HUES64 (cell line): ENCODE results near the gene SMIM22.

Source experiments
- H3K27ac ChIP-seq: 2 replicates; pipeline ENCODE4 v1.7.0; 2013; ENCODE audit warnings: low read depth, low read length, inconsistent platforms
- H3K27me3 ChIP-seq: 2 replicates; pipeline ENCODE4 v1.6.1; 2013; ENCODE audit warnings: mild to moderate bottlenecking, low read length; ENCODE audit not compliant: insufficient read depth
- H3K36me3 ChIP-seq: 2 replicates; pipeline ENCODE4 v1.6.1; 2013; ENCODE audit warnings: mild to moderate bottlenecking, low read length; ENCODE audit not compliant: insufficient read depth
- H3K4me1 ChIP-seq: 2 replicates; pipeline ENCODE4 v1.6.1; 2013; ENCODE audit warnings: mild to moderate bottlenecking, low read length, moderate library complexity; ENCODE audit not compliant: insufficient read depth
- H3K4me3 ChIP-seq: 2 replicates; pipeline ENCODE4 v1.5.1; 2013; ENCODE audit warnings: mild to moderate bottlenecking, low read length, moderate library complexity
- H3K9ac ChIP-seq: 2 replicates; pipeline ENCODE4 v1.6.1; 2013; ENCODE audit warnings: mild to moderate bottlenecking, low read depth, low read length
- H3K9me3 ChIP-seq: 2 replicates; pipeline ENCODE4 v1.6.1; 2013; ENCODE audit warnings: low read depth, low read length; ENCODE audit not compliant: insufficient read depth
- WGBS: fragments of 150-250, 120-280 bp; methylation state at CpG from one replicate; pipeline ENCODE4 v1.1.7; 2013; ENCODE audit warnings: missing lambda C conversion rate; 5-methylcytosine and 5-hydroxymethylcytosine counted together

SMIM22 gene

DNA sequence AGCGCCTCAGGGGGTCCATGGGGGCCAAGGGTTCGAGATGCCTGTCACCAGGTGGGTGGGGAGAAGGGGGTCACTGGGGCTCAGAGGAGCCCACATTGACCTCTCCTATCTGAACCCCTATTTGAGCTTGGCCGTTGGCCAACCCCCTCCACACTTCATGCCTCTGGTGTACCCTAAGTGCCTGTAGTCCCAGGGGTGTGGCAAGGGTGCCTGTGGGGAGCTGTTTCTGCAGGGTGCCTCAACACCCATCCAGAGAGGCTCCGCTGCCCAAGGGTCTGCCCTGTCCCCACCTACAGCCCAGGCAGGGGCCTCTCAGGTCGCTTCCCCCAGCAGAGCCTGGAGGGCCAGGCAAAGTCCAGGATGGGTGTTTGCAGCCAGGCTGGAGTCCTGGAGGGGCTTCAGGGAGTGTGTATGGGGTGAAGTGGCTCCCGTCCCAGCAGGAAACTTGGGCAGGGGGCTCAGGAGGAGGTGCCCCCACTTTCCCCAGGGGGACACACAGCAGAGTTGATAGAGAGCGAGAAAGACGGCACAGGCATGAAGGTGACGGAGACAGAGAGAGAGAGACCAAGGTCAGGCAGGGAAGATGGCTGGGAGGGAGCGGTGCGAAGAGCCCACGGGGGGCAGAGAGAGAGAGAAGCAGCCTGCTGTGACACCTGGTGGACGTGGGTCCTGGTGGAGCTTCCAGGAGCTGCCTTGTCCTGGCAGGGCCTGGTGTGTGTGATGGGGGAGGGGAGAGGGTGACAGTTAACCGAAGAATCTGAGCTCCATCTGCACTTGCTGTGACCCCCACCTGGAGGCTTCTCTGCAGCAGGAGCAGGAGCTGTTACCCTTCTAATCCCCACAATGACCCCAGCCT is 7.3 kb upstream of the SMIM22 start, which contains the start of gene SEPTIN12:
TSS of gene SEPTIN12 (minus strand) at position 719 of the 856 bp plus-strand sequence. CDS start at position 19, 700 bp downstream.
- H3K4me1 ChIP-seq: peaks cover 8% of the 10 kb centered on the region
- H3K27ac ChIP-seq: no peak within 1 kb of the TSS
- no peak within 1 kb of the TSS for H3K4me3 ChIP-seq
- H3K27me3 ChIP-seq: no peaks in the 10 kb centered on the region
- WGBS: 71% methylated on average over 13 of the region's 14 CpGs
- no peaks in the 10 kb centered on the region for H3K9me3 ChIP-seq
- H3K9ac ChIP-seq: no peak within 1 kb of the TSS
- H3K36me3 ChIP-seq: no peaks in the 10 kb centered on the region

DNA sequence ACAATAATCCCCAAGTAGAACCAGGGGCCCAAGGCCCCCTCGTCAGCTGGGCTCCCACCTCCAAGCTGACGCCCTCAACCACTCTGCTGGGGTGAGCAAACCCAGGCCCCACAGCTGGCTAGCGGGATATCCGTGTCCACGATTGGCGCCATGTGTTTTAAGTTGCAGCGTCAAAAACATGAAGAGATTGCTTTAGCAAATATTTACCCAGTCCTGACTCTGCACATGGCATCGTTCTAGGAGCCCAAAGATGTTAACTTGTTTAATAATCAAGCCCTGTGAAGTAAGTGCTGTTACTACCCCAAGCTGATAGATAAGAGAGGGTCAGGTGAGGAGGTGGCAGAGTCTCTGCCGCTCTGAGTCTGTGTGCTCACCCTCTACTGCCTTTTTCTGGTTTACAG is 6.7 kb upstream of the SMIM22 start:
- H3K27me3 ChIP-seq: no peaks in the 10 kb centered on the region
- H3K36me3 ChIP-seq: no peaks in the 10 kb centered on the region
- no peaks in the 10 kb centered on the region for H3K9me3 ChIP-seq
- H3K27ac ChIP-seq: no peak overlapping the region
- no peak overlapping the region for H3K4me3 ChIP-seq
- WGBS: 84% methylated on average over 9 of the region's 9 CpGs
- peaks cover 8% of the 10 kb centered on the region for H3K4me1 ChIP-seq
- no peak overlapping the region for H3K9ac ChIP-seq

- H3K9me3 ChIP-seq: no peaks in the 10 kb centered on the region
- H3K27me3 ChIP-seq: no peaks in the 10 kb centered on the region
- no peaks in the 10 kb centered on the region for H3K36me3 ChIP-seq
- no peak overlapping the region for H3K9ac ChIP-seq
- no peak overlapping the region for H3K27ac ChIP-seq
- no peak overlapping the region for H3K4me3 ChIP-seq
- H3K4me1 ChIP-seq: peaks cover 8% of the 10 kb centered on the region
- 92% methylated on average over 7 of the region's 7 CpGs for WGBS
Observed at GRCh38 chr16:4788910-4789309, 6.3 kb upstream of the SMIM22 start.

- Histone ChIP-seq H3K4me1 (peaks cover 8% of the 10 kb centered on the region), H3K4me3 (no peak overlapping the region), H3K27me3 (no peaks in the 10 kb centered on the region), H3K27ac (no peak overlapping the region), H3K36me3 (no peaks in the 10 kb centered on the region), H3K9ac (no peak overlapping the region), H3K9me3 (no peaks in the 10 kb centered on the region)
- 91% methylated on average over 10 of the region's 10 CpGs for WGBS
Observed at GRCh38 chr16:4790261-4790660, 4.9 kb upstream of the SMIM22 start.

DNA sequence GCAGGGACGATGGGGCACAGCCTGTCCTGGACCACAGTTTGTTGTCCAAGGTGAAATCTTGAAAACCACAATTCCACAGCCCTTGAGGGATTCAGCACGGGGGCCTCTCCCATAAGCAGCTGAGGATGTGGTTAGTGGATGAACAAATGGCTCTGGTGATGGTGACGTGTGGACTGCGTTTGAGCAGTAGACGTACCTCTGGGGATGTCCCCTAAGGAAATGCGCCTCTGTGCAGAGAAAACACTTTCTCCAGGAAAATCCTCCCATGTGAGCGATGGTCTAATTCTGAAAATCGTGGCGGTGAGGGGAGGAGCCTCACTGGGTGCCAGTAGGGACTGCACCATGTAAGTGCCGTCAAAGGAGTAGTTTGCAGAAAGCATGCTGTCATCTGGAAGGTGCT is 4.3 kb upstream of the SMIM22 start:
- Histone ChIP-seq H3K4me3 (no peak overlapping the region), H3K36me3 (no peaks in the 10 kb centered on the region)

DNA sequence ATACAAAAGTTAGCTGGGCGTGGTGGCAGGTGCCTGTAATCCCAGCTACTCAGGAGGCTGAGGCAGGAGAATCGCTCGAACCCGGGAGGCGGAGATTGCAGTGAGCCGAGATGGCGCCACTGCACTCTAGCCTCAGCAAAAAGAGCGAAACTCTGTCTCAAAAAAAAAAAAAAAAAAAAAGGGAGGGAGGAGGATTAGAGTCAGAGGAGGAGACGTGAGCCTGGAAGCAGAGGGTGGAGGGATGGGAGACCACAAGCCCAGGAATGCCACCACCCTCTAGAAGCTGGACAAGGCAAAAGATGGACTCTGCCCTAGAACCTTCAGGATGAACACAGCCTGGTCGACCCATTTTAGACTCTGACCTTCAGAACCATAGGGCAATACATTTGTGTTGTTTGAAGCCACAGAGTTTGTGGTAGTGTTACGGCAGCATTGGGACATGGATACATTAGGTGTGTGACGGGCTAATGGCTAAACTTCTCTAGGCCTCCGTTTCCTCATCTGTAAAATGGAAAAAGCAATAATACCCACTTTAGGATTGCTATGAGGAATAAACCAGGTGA is 2.1 kb upstream of the SMIM22 start:
- WGBS: 82% methylated on average over 13 of the region's 13 CpGs
- Histone ChIP-seq H3K27me3 (no peaks in the 10 kb centered on the region), H3K9ac (no peak overlapping the region), H3K36me3 (peaks cover 8% of the 10 kb centered on the region; the same call in 1 of the 2 replicates), H3K4me3 (no peak overlapping the region), H3K27ac (no peak overlapping the region), H3K4me1 (peaks cover 4% of the 10 kb centered on the region), H3K9me3 (no peaks in the 10 kb centered on the region)

More for the DNA sequence above, 4.3 kb upstream of the SMIM22 start:
- no peak overlapping the region for H3K27ac ChIP-seq
- WGBS: 93% methylated on average over 10 of the region's 10 CpGs
- H3K9ac ChIP-seq: no peak overlapping the region
- peaks cover 8% of the 10 kb centered on the region for H3K4me1 ChIP-seq
- H3K9me3 ChIP-seq: no peaks in the 10 kb centered on the region
- H3K27me3 ChIP-seq: no peaks in the 10 kb centered on the region

GRCh38 chr16:4795828-4796572 is 831 bp downstream of the SMIM22 start:
- H3K9ac ChIP-seq: no peak overlapping the region
- no peak overlapping the region for H3K4me3 ChIP-seq
- no peaks in the 10 kb centered on the region for H3K4me1 ChIP-seq
- 91% methylated on average over 30 of the region's 30 CpGs for WGBS
- H3K9me3 ChIP-seq: no peaks in the 10 kb centered on the region
- H3K27me3 ChIP-seq: no peaks in the 10 kb centered on the region
- H3K27ac ChIP-seq: no peak overlapping the region
- H3K36me3 ChIP-seq: peaks cover 24% of the 10 kb centered on the region

- Histone ChIP-seq H3K9me3 (no peaks in the 10 kb centered on the region), H3K27me3 (no peaks in the 10 kb centered on the region), H3K4me1 (0 out of 2 replicates have a peak, but pooled peaks cover 4% of the 10 kb centered on the region), H3K36me3 (peaks cover 24% of the 10 kb centered on the region), H3K27ac (no peak overlapping the region), H3K4me3 (no peak overlapping the region), H3K9ac (no peak overlapping the region)
- 91% methylated on average over 19 of the region's 21 CpGs for WGBS
Observed at GRCh38 chr16:4796982-4797804, 2.0 kb downstream of the SMIM22 start.

GRCh38 chr16:4797805-4798252 is 2.7 kb downstream of the SMIM22 start:
- Histone ChIP-seq H3K27me3 (no peaks in the 10 kb centered on the region), H3K27ac (no peak overlapping the region), H3K9ac (no peak overlapping the region), H3K4me3 (no peak overlapping the region), H3K36me3 (peaks cover 24% of the 10 kb centered on the region), H3K9me3 (no peaks in the 10 kb centered on the region), H3K4me1 (0 out of 2 replicates have a peak, but pooled peaks cover 4% of the 10 kb centered on the region)
- 95% methylated on average over 22 of the region's 22 CpGs for WGBS

- Histone ChIP-seq H3K9me3 (no peaks in the 10 kb centered on the region), H3K9ac (no peak overlapping the region), H3K27me3 (no peaks in the 10 kb centered on the region), H3K4me3 (no peak overlapping the region), H3K4me1 (peaks cover 7% of the 10 kb centered on the region; the same call in 1 of the 2 replicates), H3K36me3 (peaks cover 24% of the 10 kb centered on the region), H3K27ac (no peak overlapping the region)
- WGBS: 93% methylated on average over 16 of the region's 16 CpGs
Observed at GRCh38 chr16:4798456-4798855, 3.3 kb downstream of the SMIM22 start.
